ENCODE data around the gene GTF2A2.

DNA sequence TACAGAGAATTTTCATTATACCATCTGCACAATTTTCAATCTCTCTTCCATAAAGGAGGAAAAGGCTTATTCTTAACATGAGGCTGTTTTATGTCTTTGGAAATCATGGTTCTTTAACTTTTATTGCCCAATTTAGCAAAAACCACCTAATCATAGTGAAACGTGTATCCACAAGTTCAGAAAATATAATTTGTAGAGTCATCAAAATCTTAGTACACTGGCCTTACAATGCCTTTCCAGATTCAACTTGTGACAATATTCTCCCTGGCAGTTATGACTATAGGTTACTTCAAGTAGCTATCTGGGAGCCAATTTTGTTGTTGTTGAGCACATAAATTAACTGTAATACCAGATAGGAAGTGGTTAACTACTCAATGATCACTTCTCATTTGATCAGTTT, 20.9 kb upstream of the GTF2A2 start:
- TF ChIP-seq, protein P1, sequence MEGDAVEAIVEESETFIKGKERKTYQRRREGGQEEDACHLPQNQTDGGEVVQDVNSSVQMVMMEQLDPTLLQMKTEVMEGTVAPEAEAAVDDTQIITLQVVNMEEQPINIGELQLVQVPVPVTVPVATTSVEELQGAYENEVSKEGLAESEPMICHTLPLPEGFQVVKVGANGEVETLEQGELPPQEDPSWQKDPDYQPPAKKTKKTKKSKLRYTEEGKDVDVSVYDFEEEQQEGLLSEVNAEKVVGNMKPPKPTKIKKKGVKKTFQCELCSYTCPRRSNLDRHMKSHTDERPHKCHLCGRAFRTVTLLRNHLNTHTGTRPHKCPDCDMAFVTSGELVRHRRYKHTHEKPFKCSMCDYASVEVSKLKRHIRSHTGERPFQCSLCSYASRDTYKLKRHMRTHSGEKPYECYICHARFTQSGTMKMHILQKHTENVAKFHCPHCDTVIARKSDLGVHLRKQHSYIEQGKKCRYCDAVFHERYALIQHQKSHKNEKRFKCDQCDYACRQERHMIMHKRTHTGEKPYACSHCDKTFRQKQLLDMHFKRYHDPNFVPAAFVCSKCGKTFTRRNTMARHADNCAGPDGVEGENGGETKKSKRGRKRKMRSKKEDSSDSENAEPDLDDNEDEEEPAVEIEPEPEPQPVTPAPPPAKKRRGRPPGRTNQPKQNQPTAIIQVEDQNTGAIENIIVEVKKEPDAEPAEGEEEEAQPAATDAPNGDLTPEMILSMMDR (IDR thresholded peaks at IDR 0.05) = no peak
- TF ChIP-seq POLR2AphosphoS5 (IDR thresholded peaks at IDR 0.05; ENCODE audit: insufficient read depth in 1 of 2, low read depth in 1 of 2) = no peak
